ENCODE data around the gene ACTL10. TPM values are rescaled to one million over a fixed set of nuclear protein-coding genes. Genes with fewer than 3 reads are reported as not detected.

The ACTL10 gene
- total RNA-seq, 1 experiment from 2014 or later = 1.3 TPM

DNA sequence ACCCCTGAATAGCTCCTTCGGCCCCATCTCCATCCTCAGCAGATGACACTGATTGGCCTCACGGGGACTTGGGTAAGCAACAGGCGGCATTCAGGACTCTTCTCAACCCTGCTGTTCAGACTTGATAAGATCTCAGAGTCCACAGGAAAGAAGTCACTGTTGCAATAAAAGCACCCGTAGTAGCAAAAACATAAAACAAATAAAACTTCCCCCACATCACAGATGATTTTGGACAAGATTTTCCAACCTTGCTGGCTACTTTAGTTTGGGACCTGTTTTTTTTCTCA is 21.7 kb upstream of the ACTL10 start (continued):
- no peak for TF ChIP-seq PRRX2 (CRISPR knock-in tag; IDR thresholded peaks at IDR 0.05)

DNA sequence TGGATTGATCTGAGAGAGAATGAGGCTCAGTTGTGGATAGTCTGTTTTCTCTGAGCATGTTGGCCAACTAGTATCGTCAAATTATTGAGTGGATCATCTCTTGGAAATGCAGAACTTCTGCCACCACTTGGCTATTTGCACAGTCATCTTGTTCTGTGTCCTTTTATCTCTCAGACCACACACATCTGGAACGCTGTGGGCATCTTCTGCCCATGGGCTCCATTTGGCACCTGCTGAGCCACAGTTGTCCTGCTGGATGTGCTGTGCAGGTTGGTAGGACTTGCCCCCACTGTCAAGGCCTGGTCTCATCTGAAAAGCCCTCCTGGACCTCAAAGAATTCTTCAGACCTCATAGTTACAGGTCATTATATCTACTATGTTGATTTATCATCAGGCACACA is 21.3 kb upstream of the ACTL10 start:
- H3K4me3 Mint-ChIP-seq = no peak overlapping the region
- ChIA-PET CTCF (interaction anchor here (1.0 to 1.2 kb wide), 2 partner anchors 8 to 188 kb away, joined by 3 to 5 read pairs; no protein-coding TSS in a partner anchor), POLR2A (no interaction called here)
- no peak overlapping the region for H3K27ac Mint-ChIP-seq
- DNase-seq (ENCODE audit: low spot score) = no peak
- no peak for ATAC-seq
- TF ChIP-seq, protein P1, sequence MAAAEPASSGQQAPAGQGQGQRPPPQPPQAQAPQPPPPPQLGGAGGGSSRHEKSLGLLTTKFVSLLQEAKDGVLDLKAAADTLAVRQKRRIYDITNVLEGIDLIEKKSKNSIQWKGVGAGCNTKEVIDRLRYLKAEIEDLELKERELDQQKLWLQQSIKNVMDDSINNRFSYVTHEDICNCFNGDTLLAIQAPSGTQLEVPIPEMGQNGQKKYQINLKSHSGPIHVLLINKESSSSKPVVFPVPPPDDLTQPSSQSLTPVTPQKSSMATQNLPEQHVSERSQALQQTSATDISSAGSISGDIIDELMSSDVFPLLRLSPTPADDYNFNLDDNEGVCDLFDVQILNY (CRISPR knock-in tag; IDR thresholded peaks at IDR 0.05) = no peak
- TF ChIP-seq CREM (CRISPR knock-in tag; IDR thresholded peaks at IDR 0.05) (no peak), PRRX2 (CRISPR knock-in tag; IDR thresholded peaks at IDR 0.05) (no peak), ZNF671 (CRISPR knock-in tag; IDR thresholded peaks at IDR 0.05) (no peak)
- TF ChIP-seq, protein P2, sequence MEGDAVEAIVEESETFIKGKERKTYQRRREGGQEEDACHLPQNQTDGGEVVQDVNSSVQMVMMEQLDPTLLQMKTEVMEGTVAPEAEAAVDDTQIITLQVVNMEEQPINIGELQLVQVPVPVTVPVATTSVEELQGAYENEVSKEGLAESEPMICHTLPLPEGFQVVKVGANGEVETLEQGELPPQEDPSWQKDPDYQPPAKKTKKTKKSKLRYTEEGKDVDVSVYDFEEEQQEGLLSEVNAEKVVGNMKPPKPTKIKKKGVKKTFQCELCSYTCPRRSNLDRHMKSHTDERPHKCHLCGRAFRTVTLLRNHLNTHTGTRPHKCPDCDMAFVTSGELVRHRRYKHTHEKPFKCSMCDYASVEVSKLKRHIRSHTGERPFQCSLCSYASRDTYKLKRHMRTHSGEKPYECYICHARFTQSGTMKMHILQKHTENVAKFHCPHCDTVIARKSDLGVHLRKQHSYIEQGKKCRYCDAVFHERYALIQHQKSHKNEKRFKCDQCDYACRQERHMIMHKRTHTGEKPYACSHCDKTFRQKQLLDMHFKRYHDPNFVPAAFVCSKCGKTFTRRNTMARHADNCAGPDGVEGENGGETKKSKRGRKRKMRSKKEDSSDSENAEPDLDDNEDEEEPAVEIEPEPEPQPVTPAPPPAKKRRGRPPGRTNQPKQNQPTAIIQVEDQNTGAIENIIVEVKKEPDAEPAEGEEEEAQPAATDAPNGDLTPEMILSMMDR (IDR thresholded peaks at IDR 0.05) = no peak
- TF ChIP-seq, protein P3, sequence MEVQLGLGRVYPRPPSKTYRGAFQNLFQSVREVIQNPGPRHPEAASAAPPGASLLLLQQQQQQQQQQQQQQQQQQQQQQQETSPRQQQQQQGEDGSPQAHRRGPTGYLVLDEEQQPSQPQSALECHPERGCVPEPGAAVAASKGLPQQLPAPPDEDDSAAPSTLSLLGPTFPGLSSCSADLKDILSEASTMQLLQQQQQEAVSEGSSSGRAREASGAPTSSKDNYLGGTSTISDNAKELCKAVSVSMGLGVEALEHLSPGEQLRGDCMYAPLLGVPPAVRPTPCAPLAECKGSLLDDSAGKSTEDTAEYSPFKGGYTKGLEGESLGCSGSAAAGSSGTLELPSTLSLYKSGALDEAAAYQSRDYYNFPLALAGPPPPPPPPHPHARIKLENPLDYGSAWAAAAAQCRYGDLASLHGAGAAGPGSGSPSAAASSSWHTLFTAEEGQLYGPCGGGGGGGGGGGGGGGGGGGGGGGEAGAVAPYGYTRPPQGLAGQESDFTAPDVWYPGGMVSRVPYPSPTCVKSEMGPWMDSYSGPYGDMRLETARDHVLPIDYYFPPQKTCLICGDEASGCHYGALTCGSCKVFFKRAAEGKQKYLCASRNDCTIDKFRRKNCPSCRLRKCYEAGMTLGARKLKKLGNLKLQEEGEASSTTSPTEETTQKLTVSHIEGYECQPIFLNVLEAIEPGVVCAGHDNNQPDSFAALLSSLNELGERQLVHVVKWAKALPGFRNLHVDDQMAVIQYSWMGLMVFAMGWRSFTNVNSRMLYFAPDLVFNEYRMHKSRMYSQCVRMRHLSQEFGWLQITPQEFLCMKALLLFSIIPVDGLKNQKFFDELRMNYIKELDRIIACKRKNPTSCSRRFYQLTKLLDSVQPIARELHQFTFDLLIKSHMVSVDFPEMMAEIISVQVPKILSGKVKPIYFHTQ (CRISPR knock-in tag; IDR thresholded peaks at IDR 0.05) = no peak
- H3K27me3 Mint-ChIP-seq (ENCODE audit: low read depth) = no peaks in the 10 kb centered on the region
- no peaks in the 10 kb centered on the region for H3K9me3 Mint-ChIP-seq
- H3K4me1 Mint-ChIP-seq = peaks cover 7% of the 10 kb centered on the region
- H3K36me3 Mint-ChIP-seq = peaks cover 24% of the 10 kb centered on the region

DNA sequence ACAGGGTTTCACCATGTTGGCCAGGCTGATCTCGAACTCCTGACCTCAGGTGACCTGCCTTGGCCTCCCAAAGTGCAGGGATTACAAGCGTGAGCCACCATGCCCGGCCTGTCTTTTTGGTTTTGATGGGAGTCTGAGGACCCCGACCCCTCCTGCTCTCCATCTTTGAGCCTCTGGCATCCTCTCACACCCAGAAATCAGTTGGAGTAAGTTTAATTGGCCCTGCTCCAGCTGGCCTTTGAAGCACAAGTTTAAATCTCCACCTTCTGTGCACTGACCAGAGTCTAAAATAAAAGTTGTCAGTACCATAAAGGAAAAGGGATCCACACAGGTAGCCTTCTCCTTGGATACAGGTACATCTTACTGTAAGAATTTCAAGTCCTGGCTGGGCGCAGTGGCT is 20.6 kb upstream of the ACTL10 start:
- ATAC-seq = no peak

More for the DNA sequence above, 20.6 kb upstream of the ACTL10 start:
- peaks cover 18% of the 10 kb centered on the region for H3K36me3 Mint-ChIP-seq
- peaks cover 10% of the 10 kb centered on the region for H3K4me1 Mint-ChIP-seq
- ChIA-PET CTCF (interaction anchor here (1.1 kb wide), 1 partner anchor 189 kb away, joined by 8 read pairs; no protein-coding TSS in a partner anchor), POLR2A (no interaction called here)
- no peak overlapping the region for H3K27ac Mint-ChIP-seq
- TF ChIP-seq SMAD3 (CRISPR knock-in tag; IDR thresholded peaks at IDR 0.05; ENCODE audit: borderline replicate concordance) (no peak), PRRX2 (CRISPR knock-in tag; IDR thresholded peaks at IDR 0.05) (no peak), SP1 (CRISPR knock-in tag; conservative IDR thresholded peaks at IDR 0.05) (no peak), RELA (CRISPR knock-in tag; IDR thresholded peaks at IDR 0.05; ENCODE audit: borderline replicate concordance) (no peak), FOXJ3 (CRISPR knock-in tag; IDR thresholded peaks at IDR 0.05; ENCODE audit: borderline replicate concordance) (no peak), IRF2 (CRISPR knock-in tag; IDR thresholded peaks at IDR 0.05; ENCODE audit: borderline replicate concordance, low read depth) (no peak), NFE2L1 (CRISPR knock-in tag; IDR thresholded peaks at IDR 0.05) (no peak), RORB (CRISPR knock-in tag; IDR thresholded peaks at IDR 0.05) (no peak)
- TF ChIP-seq, protein P4, sequence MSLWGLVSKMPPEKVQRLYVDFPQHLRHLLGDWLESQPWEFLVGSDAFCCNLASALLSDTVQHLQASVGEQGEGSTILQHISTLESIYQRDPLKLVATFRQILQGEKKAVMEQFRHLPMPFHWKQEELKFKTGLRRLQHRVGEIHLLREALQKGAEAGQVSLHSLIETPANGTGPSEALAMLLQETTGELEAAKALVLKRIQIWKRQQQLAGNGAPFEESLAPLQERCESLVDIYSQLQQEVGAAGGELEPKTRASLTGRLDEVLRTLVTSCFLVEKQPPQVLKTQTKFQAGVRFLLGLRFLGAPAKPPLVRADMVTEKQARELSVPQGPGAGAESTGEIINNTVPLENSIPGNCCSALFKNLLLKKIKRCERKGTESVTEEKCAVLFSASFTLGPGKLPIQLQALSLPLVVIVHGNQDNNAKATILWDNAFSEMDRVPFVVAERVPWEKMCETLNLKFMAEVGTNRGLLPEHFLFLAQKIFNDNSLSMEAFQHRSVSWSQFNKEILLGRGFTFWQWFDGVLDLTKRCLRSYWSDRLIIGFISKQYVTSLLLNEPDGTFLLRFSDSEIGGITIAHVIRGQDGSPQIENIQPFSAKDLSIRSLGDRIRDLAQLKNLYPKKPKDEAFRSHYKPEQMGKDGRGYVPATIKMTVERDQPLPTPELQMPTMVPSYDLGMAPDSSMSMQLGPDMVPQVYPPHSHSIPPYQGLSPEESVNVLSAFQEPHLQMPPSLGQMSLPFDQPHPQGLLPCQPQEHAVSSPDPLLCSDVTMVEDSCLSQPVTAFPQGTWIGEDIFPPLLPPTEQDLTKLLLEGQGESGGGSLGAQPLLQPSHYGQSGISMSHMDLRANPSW (CRISPR knock-in tag; conservative IDR thresholded peaks at IDR 0.05; ENCODE audit: low read depth) = no peak
- TF ChIP-seq, protein P5, sequence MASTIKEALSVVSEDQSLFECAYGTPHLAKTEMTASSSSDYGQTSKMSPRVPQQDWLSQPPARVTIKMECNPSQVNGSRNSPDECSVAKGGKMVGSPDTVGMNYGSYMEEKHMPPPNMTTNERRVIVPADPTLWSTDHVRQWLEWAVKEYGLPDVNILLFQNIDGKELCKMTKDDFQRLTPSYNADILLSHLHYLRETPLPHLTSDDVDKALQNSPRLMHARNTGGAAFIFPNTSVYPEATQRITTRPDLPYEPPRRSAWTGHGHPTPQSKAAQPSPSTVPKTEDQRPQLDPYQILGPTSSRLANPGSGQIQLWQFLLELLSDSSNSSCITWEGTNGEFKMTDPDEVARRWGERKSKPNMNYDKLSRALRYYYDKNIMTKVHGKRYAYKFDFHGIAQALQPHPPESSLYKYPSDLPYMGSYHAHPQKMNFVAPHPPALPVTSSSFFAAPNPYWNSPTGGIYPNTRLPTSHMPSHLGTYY (CRISPR knock-in tag; IDR thresholded peaks at IDR 0.05) = no peak
- TF ChIP-seq, protein P6, sequence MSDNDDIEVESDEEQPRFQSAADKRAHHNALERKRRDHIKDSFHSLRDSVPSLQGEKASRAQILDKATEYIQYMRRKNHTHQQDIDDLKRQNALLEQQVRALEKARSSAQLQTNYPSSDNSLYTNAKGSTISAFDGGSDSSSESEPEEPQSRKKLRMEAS (CRISPR knock-in tag; IDR thresholded peaks at IDR 0.05) = no peak
- TF ChIP-seq, protein P7, sequence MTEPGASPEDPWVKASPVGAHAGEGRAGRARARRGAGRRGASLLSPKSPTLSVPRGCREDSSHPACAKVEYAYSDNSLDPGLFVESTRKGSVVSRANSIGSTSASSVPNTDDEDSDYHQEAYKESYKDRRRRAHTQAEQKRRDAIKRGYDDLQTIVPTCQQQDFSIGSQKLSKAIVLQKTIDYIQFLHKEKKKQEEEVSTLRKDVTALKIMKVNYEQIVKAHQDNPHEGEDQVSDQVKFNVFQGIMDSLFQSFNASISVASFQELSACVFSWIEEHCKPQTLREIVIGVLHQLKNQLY (CRISPR knock-in tag; IDR thresholded peaks at IDR 0.05) = no peak
- TF ChIP-seq, protein P3 (CRISPR knock-in tag; IDR thresholded peaks at IDR 0.05) = no peak
- no peak for DNase-seq (ENCODE audit: low spot score)
- H3K4me3 Mint-ChIP-seq = no peak overlapping the region
- no peaks in the 10 kb centered on the region for H3K27me3 Mint-ChIP-seq (ENCODE audit: low read depth)
- H3K9me3 Mint-ChIP-seq = no peaks in the 10 kb centered on the region

Data from WTC11 (cell line).